Neuron (in vitro differentiated cells): ENCODE measurements around the gene GABBR2.

Experiments used
- H2AFZ ChIP-seq: one replicate; pipeline ENCODE4 v1.6.1; 2013; ENCODE audit warnings: low read depth, mild to moderate bottlenecking, inconsistent platforms, low read length, moderate library complexity
- H3K27me3 ChIP-seq: one replicate; pipeline ENCODE4 v1.6.1; 2013; ENCODE audit warnings: low read length; ENCODE audit not compliant: insufficient read depth
- H3K36me3 ChIP-seq: one replicate; pipeline ENCODE4 v1.6.1; 2013; ENCODE audit warnings: low read length; ENCODE audit not compliant: insufficient read depth
- H3K4me1 ChIP-seq: one replicate; pipeline ENCODE4 v1.6.1; 2013; ENCODE audit warnings: low read length; ENCODE audit not compliant: insufficient read depth
- H3K4me3 ChIP-seq: 2 replicates; pipeline ENCODE4 v1.5.1; 2013; ENCODE audit warnings: mild to moderate bottlenecking, low read length, moderate library complexity
- H3K9me3 ChIP-seq: one replicate; pipeline ENCODE4 v1.6.1; 2013; ENCODE audit warnings: low read length

Gene GABBR2

DNA sequence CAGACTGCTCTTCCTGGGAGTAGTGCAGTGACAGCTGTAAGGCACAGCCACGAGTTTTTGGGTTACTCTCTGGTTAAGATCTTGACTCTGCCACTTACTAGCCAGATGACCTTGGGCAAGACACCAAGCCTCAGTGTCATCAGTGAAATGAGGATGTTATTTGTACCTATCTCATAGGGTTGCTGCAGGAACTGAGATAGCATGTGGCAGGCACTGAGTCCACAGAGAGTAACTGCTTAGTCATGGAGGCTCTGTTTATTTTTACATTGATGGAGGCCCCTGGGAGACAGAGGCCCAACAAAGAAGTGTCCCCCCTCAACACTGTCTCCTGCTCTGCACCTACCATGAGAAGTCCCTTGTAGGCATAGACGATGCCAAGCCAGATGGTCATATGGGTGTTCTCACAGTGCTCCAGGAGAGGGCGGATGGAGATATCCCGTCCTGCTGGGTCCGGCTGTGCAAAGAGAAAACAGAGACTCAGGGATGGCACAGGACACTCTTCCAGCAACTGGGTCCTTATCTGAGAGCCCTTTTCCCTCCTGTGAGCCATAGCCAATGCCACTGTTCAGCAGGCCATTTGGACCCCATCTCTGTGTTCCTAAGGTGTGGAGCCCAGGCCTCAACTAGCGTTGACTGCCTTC is 397.9 kb downstream of the GABBR2 start:
- Histone ChIP-seq H2AFZ (no peak overlapping the region), H3K4me1 (no peaks in the 10 kb centered on the region), H3K4me3 (no peak overlapping the region), H3K9me3 (no peaks in the 10 kb centered on the region), H3K36me3 (no peaks in the 10 kb centered on the region), H3K27me3 (no peaks in the 10 kb centered on the region)

DNA sequence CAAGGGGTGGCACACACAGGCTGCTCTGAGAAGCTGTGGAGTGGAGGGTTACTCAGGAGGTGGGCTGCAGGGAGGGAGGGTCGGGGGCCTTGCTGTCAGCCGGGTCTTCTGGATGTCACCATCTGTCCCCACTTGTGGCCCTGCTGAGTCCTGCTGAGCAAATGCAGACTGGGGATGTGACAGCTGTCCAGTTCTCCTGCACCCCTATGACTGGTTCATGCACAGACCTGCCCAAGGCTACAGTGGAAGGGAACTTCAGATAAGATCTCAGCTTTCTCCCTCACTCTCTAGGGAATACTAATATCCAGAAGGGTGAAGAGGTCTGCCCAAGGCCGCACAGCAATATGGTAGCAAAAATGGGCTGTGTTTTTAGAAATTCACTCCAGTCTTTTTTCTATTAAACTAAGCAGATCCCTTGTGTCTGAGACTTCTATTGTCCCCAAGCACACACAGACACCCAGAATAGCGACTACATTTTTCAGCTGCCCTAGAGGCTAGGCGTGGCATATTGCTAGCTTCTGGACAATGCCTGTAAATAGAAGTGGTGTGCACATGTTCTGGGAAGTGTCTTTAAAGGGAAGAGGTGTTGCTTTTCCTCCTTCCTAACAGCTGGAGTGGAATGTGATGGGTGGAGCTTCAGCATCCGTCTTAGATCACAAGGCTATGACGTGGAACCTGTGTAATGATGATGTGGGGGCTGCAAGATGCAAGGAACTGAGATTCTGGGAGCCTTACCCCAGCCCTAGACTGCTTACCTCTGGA is 402.2 kb downstream of the GABBR2 start:
- Histone ChIP-seq H3K27me3 (no peaks in the 10 kb centered on the region), H3K36me3 (no peaks in the 10 kb centered on the region)

DNA sequence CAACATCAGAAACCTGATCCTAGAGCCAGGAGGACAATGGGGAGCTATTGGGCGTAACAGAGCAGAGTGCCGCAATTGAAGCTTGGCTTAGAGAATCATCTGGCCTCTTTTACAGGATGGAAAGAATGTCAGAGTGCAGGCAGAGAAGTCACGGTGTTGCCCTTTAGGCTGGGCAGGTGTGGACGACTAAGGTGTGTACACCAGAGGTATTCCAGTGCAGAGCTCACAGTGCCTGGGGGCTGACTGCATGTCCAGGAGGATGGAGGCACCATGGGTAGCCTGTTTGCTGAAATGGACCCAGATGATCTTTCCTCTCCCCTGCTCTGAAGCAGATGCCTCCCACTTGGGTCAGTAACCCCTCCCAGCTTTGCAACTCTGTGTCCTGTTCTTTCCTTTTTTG is 404.4 kb downstream of the GABBR2 start:
- no peaks in the 10 kb centered on the region for H3K27me3 ChIP-seq
- no peak overlapping the region for H2AFZ ChIP-seq
- no peaks in the 10 kb centered on the region for H3K36me3 ChIP-seq
- no peaks in the 10 kb centered on the region for H3K9me3 ChIP-seq
- no peak overlapping the region for H3K4me3 ChIP-seq
- no peaks in the 10 kb centered on the region for H3K4me1 ChIP-seq

More for the DNA sequence above, 402.2 kb downstream of the GABBR2 start:
- Histone ChIP-seq H3K4me3 (no peak overlapping the region), H3K4me1 (no peaks in the 10 kb centered on the region), H2AFZ (no peak overlapping the region), H3K9me3 (no peaks in the 10 kb centered on the region)

DNA sequence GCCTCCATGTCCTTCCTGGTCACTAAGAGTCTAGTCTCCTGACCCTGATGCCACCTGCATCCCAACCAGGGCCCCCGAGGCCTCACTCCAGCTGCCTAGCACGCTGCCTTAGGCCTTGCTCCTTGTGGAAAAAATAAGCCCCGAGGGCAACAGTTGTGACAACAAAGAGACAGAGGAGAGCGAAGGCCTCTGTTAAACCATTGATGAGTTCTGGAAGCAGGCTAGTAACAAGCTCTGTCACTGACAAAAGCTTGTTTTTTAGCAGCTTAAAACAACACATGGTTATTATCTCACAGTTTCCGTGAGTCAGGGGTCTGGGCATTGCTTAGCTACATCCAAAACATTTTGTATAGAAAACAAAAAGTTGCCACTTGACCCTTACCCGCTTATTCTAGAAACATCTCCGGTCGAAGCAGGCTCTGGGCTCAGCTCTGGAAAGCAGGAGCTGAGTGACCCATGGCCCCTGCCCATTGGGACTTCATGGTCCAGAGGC is 405.1 kb downstream of the GABBR2 start:
- Histone ChIP-seq H3K9me3 (no peaks in the 10 kb centered on the region), H3K4me1 (no peaks in the 10 kb centered on the region), H2AFZ (no peak overlapping the region), H3K27me3 (no peaks in the 10 kb centered on the region), H3K36me3 (no peaks in the 10 kb centered on the region), H3K4me3 (no peak overlapping the region)

DNA sequence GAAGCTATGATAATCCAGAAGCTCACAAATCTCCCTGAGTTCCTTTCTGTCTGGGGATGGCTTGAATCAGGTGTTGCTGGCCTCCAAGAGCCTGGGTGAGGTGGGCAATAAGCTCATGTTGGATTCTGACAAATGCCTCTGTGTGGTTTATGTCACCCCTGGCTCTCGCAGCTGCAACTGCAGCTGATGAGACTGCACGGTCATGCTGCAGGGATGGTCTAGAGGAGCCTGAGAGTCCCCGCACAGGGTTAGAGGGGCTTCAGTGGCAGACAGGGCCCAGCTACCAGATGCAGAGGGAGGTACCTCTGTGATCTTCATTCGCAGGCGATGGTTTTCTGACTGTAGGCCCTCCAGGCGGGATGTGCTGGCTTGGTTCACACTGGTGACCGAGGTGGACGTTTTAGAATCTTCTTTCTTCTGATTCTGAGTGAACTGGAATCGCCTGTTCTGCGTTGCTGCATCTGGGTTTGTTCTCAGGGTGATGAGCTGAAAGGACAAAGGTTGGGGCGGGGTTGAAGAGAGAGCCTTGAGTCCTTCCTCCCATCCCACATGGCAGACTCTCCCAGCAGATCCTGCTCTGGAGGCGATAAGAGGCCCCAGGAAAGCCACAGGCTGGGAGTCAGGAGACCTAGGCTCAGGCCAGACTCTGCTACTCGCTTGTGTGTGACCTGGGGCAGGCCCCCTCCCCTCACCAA is 405.6 kb downstream of the GABBR2 start:
- Histone ChIP-seq H3K4me1 (no peaks in the 10 kb centered on the region), H3K27me3 (no peaks in the 10 kb centered on the region), H3K36me3 (no peaks in the 10 kb centered on the region), H3K4me3 (no peak overlapping the region), H2AFZ (no peak overlapping the region), H3K9me3 (no peaks in the 10 kb centered on the region)

DNA sequence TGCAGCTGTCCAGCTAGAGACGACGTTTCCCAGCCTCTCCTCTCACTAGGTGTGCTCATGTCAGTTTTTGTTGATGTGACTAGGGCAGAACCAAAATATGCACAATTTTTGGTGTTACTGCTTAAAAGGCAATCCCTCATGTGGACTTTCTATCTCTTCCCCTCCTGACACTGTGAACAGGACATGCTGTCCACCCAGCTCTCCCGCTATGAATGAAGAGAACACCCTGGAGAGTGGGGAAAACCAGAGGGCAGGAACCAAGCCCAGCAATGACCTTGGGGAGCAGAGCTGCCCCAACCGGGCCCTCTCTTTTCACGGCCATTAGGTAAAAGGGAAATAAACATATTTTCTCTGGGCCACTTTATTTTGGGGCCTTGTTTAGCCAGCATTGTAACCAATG is 406.6 kb downstream of the GABBR2 start:
- H3K36me3 ChIP-seq, result no peaks in the 10 kb centered on the region
- no peaks in the 10 kb centered on the region for H3K9me3 ChIP-seq
- no peaks in the 10 kb centered on the region for H3K4me1 ChIP-seq
- H3K4me3 ChIP-seq, result no peak overlapping the region
- no peaks in the 10 kb centered on the region for H3K27me3 ChIP-seq
- H2AFZ ChIP-seq, result no peak overlapping the region

DNA sequence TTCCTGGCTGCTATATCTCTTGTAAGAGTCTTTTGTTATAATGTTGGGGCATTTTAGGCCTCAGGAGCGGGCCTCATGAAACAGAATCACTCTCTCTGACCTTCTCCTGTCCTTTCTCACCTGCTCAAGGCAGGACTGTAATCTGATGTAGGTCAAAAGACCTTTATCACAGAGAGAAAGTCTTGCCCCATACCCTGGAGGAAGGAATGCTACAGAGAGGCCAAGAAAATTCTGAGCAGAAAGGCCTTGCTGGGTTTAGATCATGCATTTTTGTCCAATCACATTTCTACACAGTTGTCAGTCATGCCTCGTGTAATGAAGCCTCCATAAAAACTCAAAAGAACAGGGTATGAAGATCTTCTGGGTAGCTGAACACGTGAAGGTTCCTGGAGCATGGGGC is 408.1 kb downstream of the GABBR2 start:
- H3K27me3 ChIP-seq, result no peaks in the 10 kb centered on the region
- H3K4me1 ChIP-seq, result no peaks in the 10 kb centered on the region
- no peaks in the 10 kb centered on the region for H3K36me3 ChIP-seq
- H2AFZ ChIP-seq, result no peak overlapping the region
- H3K4me3 ChIP-seq, result no peak overlapping the region
- H3K9me3 ChIP-seq, result no peaks in the 10 kb centered on the region

DNA sequence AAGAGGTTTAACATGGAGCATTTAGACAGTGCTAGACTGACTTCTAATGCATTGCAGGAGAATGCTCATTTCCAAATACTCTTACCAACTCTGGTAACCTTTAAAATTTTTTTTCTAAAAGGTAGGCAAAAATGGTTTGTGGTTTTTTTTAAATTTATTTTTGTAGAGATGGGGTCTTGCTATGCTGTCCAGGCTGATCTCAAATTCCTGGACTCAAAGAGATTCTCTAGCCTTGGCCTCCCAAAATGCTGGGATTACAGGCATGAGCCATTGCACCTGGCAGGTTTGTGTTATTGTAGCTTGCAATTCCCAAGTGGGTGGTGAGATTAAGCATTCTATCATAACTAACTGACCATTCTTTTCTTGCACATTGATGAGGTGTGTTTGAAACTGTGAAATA is 410.3 kb downstream of the GABBR2 start:
- Histone ChIP-seq H3K36me3 (no peaks in the 10 kb centered on the region), H3K9me3 (no peaks in the 10 kb centered on the region), H3K4me3 (no peak overlapping the region), H3K4me1 (no peaks in the 10 kb centered on the region), H3K27me3 (no peaks in the 10 kb centered on the region), H2AFZ (no peak overlapping the region)

DNA sequence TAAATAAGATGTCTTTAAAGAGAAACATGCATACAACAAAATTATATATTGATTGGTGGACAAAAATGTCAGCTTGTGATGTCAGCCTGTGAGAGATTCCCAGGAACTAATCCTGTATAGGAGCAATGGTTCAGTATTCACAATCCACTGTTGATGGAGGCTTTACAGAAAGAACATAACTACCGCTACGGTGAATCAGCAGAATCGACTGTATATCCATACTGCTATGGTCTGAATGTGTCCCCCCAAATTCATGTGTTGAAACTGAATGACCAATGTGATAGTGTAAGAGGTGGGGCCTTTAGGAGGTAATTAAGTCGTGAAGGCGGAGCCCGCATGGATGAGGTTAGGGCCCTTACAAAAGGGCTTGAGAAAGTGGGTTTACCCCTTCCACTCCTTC is 412.9 kb downstream of the GABBR2 start:
- Histone ChIP-seq H2AFZ (no peak overlapping the region), H3K4me3 (no peak overlapping the region), H3K27me3 (peaks cover 12% of the 10 kb centered on the region), H3K36me3 (no peaks in the 10 kb centered on the region), H3K9me3 (no peaks in the 10 kb centered on the region), H3K4me1 (no peaks in the 10 kb centered on the region)

DNA sequence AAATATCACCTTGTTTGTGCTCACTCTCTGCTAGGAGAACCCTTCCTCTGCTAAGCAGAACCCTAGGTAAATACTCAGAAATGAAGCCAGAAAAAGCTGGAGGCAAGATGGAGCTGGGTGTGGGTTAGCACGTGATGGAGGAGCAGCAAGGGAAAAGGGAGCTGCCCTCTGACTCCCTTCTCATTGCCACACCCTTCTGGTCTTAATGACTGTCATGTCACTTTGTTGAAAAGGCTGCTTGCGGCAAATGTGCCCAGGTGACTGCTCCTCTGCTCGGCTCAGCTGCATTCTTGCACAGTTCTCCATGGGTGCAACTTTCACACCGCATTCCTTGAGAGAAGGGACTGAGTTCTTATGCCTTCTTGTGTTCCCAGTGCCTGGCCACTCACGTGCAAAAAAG is 416.9 kb downstream of the GABBR2 start:
- Histone ChIP-seq H3K27me3 (peaks cover 12% of the 10 kb centered on the region), H3K4me3 (no peak overlapping the region), H2AFZ (no peak overlapping the region), H3K4me1 (peaks cover 32% of the 10 kb centered on the region), H3K36me3 (no peaks in the 10 kb centered on the region), H3K9me3 (no peaks in the 10 kb centered on the region)

DNA sequence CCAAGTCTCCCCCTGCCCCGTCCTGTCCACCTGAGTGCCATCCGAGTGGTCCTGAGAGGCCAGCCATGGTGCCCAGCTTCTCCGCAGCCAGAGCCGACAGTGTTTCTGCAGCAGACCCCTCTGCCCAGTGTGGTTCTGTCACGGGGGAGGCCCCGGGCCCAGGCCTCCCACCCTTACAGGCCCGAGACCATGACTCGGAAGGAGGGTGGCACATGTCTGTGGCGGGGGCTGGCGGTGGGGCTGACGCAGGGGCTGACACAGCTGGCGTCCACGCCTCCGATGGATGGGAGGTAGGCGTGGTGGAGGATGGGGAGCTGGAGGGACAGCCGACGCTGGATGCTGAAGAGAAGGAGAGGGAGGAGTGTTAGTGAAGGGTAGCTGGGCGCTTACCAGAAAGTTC is 418.3 kb downstream of the GABBR2 start:
- Histone ChIP-seq H3K36me3 (no peaks in the 10 kb centered on the region), H2AFZ (no peak overlapping the region), H3K27me3 (peaks cover 13% of the 10 kb centered on the region), H3K9me3 (no peaks in the 10 kb centered on the region), H3K4me3 (no peak overlapping the region), H3K4me1 (peaks cover 32% of the 10 kb centered on the region)

DNA sequence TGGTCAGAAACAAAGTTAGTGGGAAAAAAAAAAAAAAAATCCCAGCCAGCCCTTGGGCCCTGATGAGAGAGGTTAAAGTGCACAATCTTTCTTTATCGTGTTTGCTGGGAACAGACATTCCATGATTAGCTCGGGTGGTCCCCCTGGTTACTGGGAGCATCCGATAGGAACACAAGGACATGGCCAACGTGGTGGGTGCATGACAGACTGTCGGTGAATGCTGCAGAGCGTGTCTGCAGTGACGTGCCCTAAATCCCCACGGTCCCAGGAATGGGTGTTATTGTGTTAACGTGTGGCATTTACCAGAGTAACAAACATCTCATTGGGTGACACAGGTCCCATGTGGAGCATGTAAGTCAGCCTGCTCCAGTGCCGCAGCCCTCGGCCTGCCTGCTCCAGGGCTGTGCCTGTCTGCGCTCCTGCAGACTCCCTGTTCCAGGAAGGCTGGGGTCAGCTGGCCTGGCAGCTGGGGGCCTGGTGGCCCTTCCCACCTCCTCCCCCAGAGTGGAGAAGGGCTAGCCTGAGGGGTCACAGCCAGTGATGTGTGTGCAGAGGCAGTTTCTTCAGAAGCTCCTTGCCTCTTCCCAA is 419.0 kb downstream of the GABBR2 start:
- H3K9me3 ChIP-seq, result no peaks in the 10 kb centered on the region
- H3K36me3 ChIP-seq, result no peaks in the 10 kb centered on the region
- no peak overlapping the region for H3K4me3 ChIP-seq
- peaks cover 19% of the 10 kb centered on the region for H3K27me3 ChIP-seq
- H3K4me1 ChIP-seq, result peaks cover 32% of the 10 kb centered on the region
- no peak overlapping the region for H2AFZ ChIP-seq

DNA sequence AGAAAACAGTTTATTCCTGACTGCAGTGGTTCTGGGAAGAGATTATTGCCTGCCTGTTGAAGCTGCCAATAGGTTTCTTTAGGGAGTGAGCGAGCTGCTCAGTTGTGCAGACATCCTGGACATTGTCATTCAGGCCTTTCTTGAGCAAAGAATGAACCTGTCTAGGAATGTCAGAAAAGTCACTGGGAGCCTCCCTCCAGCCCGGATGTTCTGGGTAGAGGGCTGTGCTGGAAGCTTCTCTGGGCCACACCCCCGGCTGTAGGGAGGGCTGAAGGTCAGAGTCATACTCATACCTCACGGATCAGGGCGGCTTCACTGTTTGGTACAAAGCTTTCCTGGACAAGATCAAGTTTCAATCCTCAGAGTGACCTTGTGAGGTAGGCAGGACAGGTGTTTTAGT is 419.9 kb downstream of the GABBR2 start:
- H2AFZ ChIP-seq, result no peak overlapping the region
- no peaks in the 10 kb centered on the region for H3K36me3 ChIP-seq
- H3K27me3 ChIP-seq, result peaks cover 19% of the 10 kb centered on the region
- H3K4me1 ChIP-seq, result peaks cover 32% of the 10 kb centered on the region
- H3K4me3 ChIP-seq, result no peak overlapping the region
- no peaks in the 10 kb centered on the region for H3K9me3 ChIP-seq
